Measurements from ENCODE around the gene ZNF283. TPM values are rescaled to one million over a fixed set of nuclear protein-coding genes. Genes with fewer than 3 reads are reported as not detected.

The ZNF283 gene
- total and polyA plus RNA-seq, 4 donors, result 0.65 to 6.4 (median 2.9) TPM

DNA sequence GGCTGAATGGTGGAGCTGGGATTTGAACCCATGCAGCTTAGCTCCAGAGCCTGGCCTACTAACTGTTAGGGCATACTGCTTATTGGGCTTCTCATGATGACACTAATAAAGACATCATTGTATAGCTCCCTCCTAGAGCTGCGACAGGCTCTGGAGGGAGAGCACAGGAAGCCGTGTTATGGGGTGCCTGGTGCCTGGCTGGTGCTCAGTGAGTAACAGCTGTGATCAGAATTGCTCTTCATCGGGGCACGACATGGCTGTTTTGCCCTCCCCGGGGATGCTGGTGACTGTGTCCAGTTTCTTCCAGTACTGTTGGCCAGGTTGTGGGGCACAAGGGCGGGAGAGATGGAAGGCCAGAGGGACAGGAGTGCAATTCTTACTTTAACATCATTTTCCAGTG lies 30.0 kb upstream of the ZNF283 start:
- no peak overlapping the region for H3K9ac ChIP-seq (ENCODE audit: low read depth in 1 of 2, low read length in 2 of 2)
- H3K27ac ChIP-seq (ENCODE audit: low read depth in 1 of 2, low read length in 2 of 2), result no peak overlapping the region
- H3K36me3 ChIP-seq (ENCODE audit: control insufficient read depth in 4 of 4, insufficient read depth in 3 of 4, low read depth in 1 of 4, low read length in 3 of 4), result no peaks in the 10 kb centered on the region
- H3K9me3 ChIP-seq (ENCODE audit: control insufficient read depth in 4 of 4, low read length in 3 of 4), result peaks cover 0 to 7% (median 4%) of the 10 kb centered on the region in 4 donors
- no peak for DNase-seq (ENCODE audit: low spot score)
- TF ChIP-seq RXRA (IDR thresholded peaks at IDR 0.05) (no peak), REST (IDR thresholded peaks at IDR 0.05) (no peak), NR2F2 (IDR thresholded peaks at IDR 0.05) (no peak), HNF4A (conservative IDR thresholded peaks at IDR 0.05) (no peak), HNF4G (IDR thresholded peaks at IDR 0.05) (no peak), FOXA2 (IDR thresholded peaks at IDR 0.05) (no peak), RAD21 (IDR thresholded peaks at IDR 0.05) (no peak)
- TF ChIP-seq, protein P1, sequence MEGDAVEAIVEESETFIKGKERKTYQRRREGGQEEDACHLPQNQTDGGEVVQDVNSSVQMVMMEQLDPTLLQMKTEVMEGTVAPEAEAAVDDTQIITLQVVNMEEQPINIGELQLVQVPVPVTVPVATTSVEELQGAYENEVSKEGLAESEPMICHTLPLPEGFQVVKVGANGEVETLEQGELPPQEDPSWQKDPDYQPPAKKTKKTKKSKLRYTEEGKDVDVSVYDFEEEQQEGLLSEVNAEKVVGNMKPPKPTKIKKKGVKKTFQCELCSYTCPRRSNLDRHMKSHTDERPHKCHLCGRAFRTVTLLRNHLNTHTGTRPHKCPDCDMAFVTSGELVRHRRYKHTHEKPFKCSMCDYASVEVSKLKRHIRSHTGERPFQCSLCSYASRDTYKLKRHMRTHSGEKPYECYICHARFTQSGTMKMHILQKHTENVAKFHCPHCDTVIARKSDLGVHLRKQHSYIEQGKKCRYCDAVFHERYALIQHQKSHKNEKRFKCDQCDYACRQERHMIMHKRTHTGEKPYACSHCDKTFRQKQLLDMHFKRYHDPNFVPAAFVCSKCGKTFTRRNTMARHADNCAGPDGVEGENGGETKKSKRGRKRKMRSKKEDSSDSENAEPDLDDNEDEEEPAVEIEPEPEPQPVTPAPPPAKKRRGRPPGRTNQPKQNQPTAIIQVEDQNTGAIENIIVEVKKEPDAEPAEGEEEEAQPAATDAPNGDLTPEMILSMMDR (IDR thresholded peaks at IDR 0.05; ENCODE audit: low read depth, low read length, missing input control), result no peak
- 66% methylated on average over 6 of the region's 6 CpGs for WGBS
- H3K4me3 ChIP-seq (ENCODE audit: low read depth in 1 of 3, low read length in 3 of 3), result no peak overlapping the region
- peaks cover 0 to 8% (median 1%) of the 10 kb centered on the region in 4 donors for H3K27me3 ChIP-seq (ENCODE audit: control insufficient read depth in 4 of 4, insufficient read depth in 4 of 4, low read length in 3 of 4)
- peaks cover 2 to 9% (median 5%) of the 10 kb centered on the region in 4 donors for H3K4me1 ChIP-seq (ENCODE audit: control insufficient read depth in 4 of 4, insufficient read depth in 4 of 4, low read length in 3 of 4)

GRCh38 chr19:43797556-43797955 lies 29.6 kb upstream of the ZNF283 start:
- Histone ChIP-seq H3K27me3 (ENCODE audit: control insufficient read depth in 4 of 4, insufficient read depth in 4 of 4, low read length in 3 of 4) (peaks cover 0 to 8% (median 1%) of the 10 kb centered on the region in 4 donors), H3K9ac (ENCODE audit: low read depth in 1 of 2, low read length in 2 of 2) (no peak overlapping the region), H3K9me3 (ENCODE audit: control insufficient read depth in 4 of 4, low read length in 3 of 4) (peaks cover 0 to 7% (median 4%) of the 10 kb centered on the region in 4 donors), H3K27ac (ENCODE audit: low read depth in 1 of 2, low read length in 2 of 2) (no peak overlapping the region), H3K4me3 (ENCODE audit: low read depth in 1 of 3, low read length in 3 of 3) (no peak overlapping the region), H3K4me1 (ENCODE audit: control insufficient read depth in 4 of 4, insufficient read depth in 4 of 4, low read length in 3 of 4) (peaks cover 2 to 9% (median 5%) of the 10 kb centered on the region in 4 donors), H3K36me3 (ENCODE audit: control insufficient read depth in 4 of 4, insufficient read depth in 3 of 4, low read depth in 1 of 4, low read length in 3 of 4) (no peaks in the 10 kb centered on the region)
- 81% methylated on average over 7 of the region's 7 CpGs for WGBS
- no peak for DNase-seq (ENCODE audit: low spot score)
- TF ChIP-seq REST (IDR thresholded peaks at IDR 0.05), result no peak
- TF ChIP-seq RAD21 (IDR thresholded peaks at IDR 0.05), result no peak
- TF ChIP-seq EGR1 (IDR thresholded peaks at IDR 0.05; ENCODE audit: low read depth in 2 of 2), result no peak
- TF ChIP-seq HNF4G (IDR thresholded peaks at IDR 0.05), result no peak
- no peak for TF ChIP-seq JUND (IDR thresholded peaks at IDR 0.05)
- TF ChIP-seq YY1 (IDR thresholded peaks at IDR 0.05), result no peak
- TF ChIP-seq RXRA (IDR thresholded peaks at IDR 0.05), result no peak
- no peak for TF ChIP-seq MAX (IDR thresholded peaks at IDR 0.05)
- TF ChIP-seq, protein P1 (IDR thresholded peaks at IDR 0.05; ENCODE audit: low read depth, low read length, missing input control), result no peak
- TF ChIP-seq FOXA2 (IDR thresholded peaks at IDR 0.05), result no peak
- TF ChIP-seq SP1 (IDR thresholded peaks at IDR 0.05), result no peak
- no peak for TF ChIP-seq TAF1 (conservative IDR thresholded peaks at IDR 0.05)
